Endothelial cell of umbilical vein (primary cell): ENCODE results near the gene YTHDF1. TPM values are rescaled to one million over a fixed set of nuclear protein-coding genes. Genes with fewer than 3 reads are reported as not detected.

Source experiments
- BruUV-seq: library from RNA; stranded (reverse); fragments of 400-500 nt; replicated peaks from 2 replicates; lab custom pipeline; 2021; lab: Mats Ljungman, UMichigan
- CTCF ChIA-PET: fragments of 300-600, 350-600 bp; sonication (Branson Sonifier 250); formaldehyde crosslinking; loops from one replicate; lab custom pipeline; 2021; ENCODE audit warnings: antibody characterized with exemption, inconsistent platforms; lab: Charles Lee
- POLR2A ChIA-PET: fragments of 300-600, 350-600 bp; sonication (Branson Sonifier 250); formaldehyde crosslinking; loops from one replicate; lab custom pipeline; 2021; ENCODE audit warnings: antibody characterized with exemption, inconsistent platforms; lab: Charles Lee
- DNase-seq: peaks from one replicate; pipeline ENCODE4 v3.0.0-alpha.2; 2011; ENCODE audit warnings: low read depth, low spot score
- FAIRE-seq: peaks from 2 replicates; lab custom pipeline; 2011; peaks lifted over from hg19 to GRCh38; lab: Jason Lieb, UNC
- H2AFZ ChIP-seq: 2 replicates; pipeline ENCODE4 v1.6.0; 2012; ENCODE audit warnings: low read depth, low read length, control low read depth, inconsistent platforms
- H3K27ac ChIP-seq: 2 replicates; pipeline ENCODE4 v1.5.1; 2011; ENCODE audit warnings: low read depth, mild to moderate bottlenecking, control low read depth, low read length, moderate library complexity; ENCODE audit not compliant: insufficient read depth
- H3K27me3 ChIP-seq, 2 experiments: 2 replicates each; pipeline versions ENCODE4 v1.6.0 to v1.6.1; 2011; ENCODE audit warnings: low read length in 2 of 2, mixed read lengths in 1 of 2; ENCODE audit not compliant: control insufficient read depth in 2 of 2, insufficient read depth in 2 of 2
- H3K36me3 ChIP-seq, 2 experiments: 2 replicates in 1 of 2; 3 replicates in 1 of 2; pipeline ENCODE4 v1.5.1; 2011; ENCODE audit warnings: low read length in 2 of 2, mild to moderate bottlenecking in 1 of 2, moderate library complexity in 1 of 2; ENCODE audit not compliant: control insufficient read depth in 2 of 2, insufficient read depth in 2 of 2; ENCODE audit errors: extremely low read depth in 1 of 2
- H3K4me1 ChIP-seq: 3 replicates; pipeline ENCODE4 v1.5.1; 2011; ENCODE audit warnings: mild to moderate bottlenecking, low read length; ENCODE audit not compliant: control insufficient read depth, insufficient read depth; ENCODE audit errors: extremely low read depth
- H3K4me2 ChIP-seq: 2 replicates; pipeline ENCODE4 v1.6.1; 2011; ENCODE audit warnings: low read length, control low read depth, mixed read lengths; ENCODE audit not compliant: insufficient read depth
- H3K4me3 ChIP-seq, 3 experiments: fragments of 200-600 bp in 1 of 3; sonication (generic), shearing (Covaris generic) in 1 of 3; replicated peaks in 1 of 3; 2 replicates each; pipeline ENCODE4 v1.5.1; 2011 to 2016; ENCODE audit warnings: control low read depth in 3 of 3, low read length in 3 of 3, mild to moderate bottlenecking in 2 of 3, inconsistent platforms in 1 of 3, low read depth in 1 of 3, moderate library complexity in 1 of 3; ENCODE audit not compliant: insufficient read depth in 1 of 3
- H3K79me2 ChIP-seq: 2 replicates; pipeline ENCODE4 v1.6.0; 2012; ENCODE audit warnings: low read length, inconsistent platforms; ENCODE audit not compliant: control insufficient read depth, insufficient read depth
- H3K9ac ChIP-seq: replicated peaks from 2 replicates; pipeline ENCODE3; 2011; ENCODE audit warnings: low read length, control low read depth; ENCODE audit not compliant: insufficient read depth; ENCODE audit errors: extremely low read depth
- H3K9me1 ChIP-seq: replicated peaks from 3 replicates; pipeline ENCODE4 v1.6.0; 2011; ENCODE audit warnings: mild to moderate bottlenecking, low read length; ENCODE audit not compliant: control insufficient read depth, insufficient read depth; ENCODE audit errors: extremely low read depth
- H3K9me3 ChIP-seq: replicated peaks from 2 replicates; pipeline ENCODE4 v1.5.1; 2012; ENCODE audit warnings: low read length, inconsistent platforms; ENCODE audit not compliant: control insufficient read depth, insufficient read depth
- H4K20me1 ChIP-seq: replicated peaks from 2 replicates; pipeline ENCODE3; 2011; ENCODE audit warnings: mild to moderate bottlenecking, low read length; ENCODE audit not compliant: control insufficient read depth, insufficient read depth; ENCODE audit errors: extremely low read depth
- EZH2 ChIP-seq: IDR thresholded peaks from 2 replicates; pipeline ENCODE4 v1.6.1; 2012; ENCODE audit warnings: borderline replicate concordance, low read depth, mild to moderate bottlenecking, moderate library complexity, low read length, inconsistent platforms; ENCODE audit not compliant: severe bottlenecking
- FOS ChIP-seq: IDR thresholded peaks from 2 replicates; pipeline ENCODE4 v1.6.1; 2011; ENCODE audit warnings: mild to moderate bottlenecking, low read length, moderate library complexity, borderline replicate concordance; ENCODE audit not compliant: insufficient read depth
- GATA2 ChIP-seq: IDR thresholded peaks from 2 replicates; pipeline ENCODE4 v1.7.0; 2011; ENCODE audit warnings: low read depth, mild to moderate bottlenecking, moderate library complexity, mixed read lengths, low read length; ENCODE audit not compliant: insufficient read length, insufficient read depth
- JUN ChIP-seq: IDR thresholded peaks from 2 replicates; pipeline ENCODE4 v1.6.1; 2011; ENCODE audit warnings: borderline replicate concordance, low read depth; ENCODE audit not compliant: insufficient read length, insufficient read depth
- MYC ChIP-seq: IDR thresholded peaks from one replicate; pipeline ENCODE4 v1.6.1; 2011; ENCODE audit warnings: mild to moderate bottlenecking, low read depth, low read length
- POLR2A ChIP-seq: IDR thresholded peaks from 2 replicates; pipeline ENCODE4 v1.6.1; 2012; ENCODE audit warnings: low read depth, mild to moderate bottlenecking, control low read depth, low read length
- POLR2AphosphoS5 ChIP-seq: IDR thresholded peaks from 2 replicates; pipeline ENCODE4 v1.6.1; 2012; ENCODE audit warnings: low read depth, mild to moderate bottlenecking, control low read depth, low read length, moderate library complexity; ENCODE audit not compliant: insufficient read depth
- dilution Hi-C: fragments of 300-500 bp; cut with MboI; formaldehyde crosslinking; loops from one replicate; pipeline ENCODE4 v1.15.0; 2019; ENCODE audit warnings: low sequenced_read_pairs; ENCODE audit not compliant: extremely low pct_ligation_motif_present
- intact Hi-C: fragments of 100-400 bp; cut with micrococcal nuclease; formaldehyde crosslinking; loops from one replicate; pipeline ENCODE4 v1.10.0; 2022
- polyA plus RNA-seq, 4 experiments: library from polyadenylated mRNA; depleted of rRNA in 3 of 4; stranded (reverse) in 3 of 4; unstranded in 1 of 4; fragments of >200 nt; gene quantifications; 2 replicates each; pipeline versions ENCODE4 v1.2.1 to v1.2.3, GENCODE V29; 2011 to 2012; ENCODE audit warnings: missing spikeins in 1 of 4
- total RNA-seq: library from RNA; stranded (reverse); gene quantifications from 2 replicates; pipeline ENCODE4 v1.2.3, GENCODE V29; 2021
- TF ChIP-seq, protein P1 (sequence below), 2 donors: IDR thresholded peaks; 1 replicate in 1 of 2; 2 replicates in 1 of 2; pipeline ENCODE4 v1.5.1; 2011; ENCODE audit warnings: low read length in 2 of 2, mild to moderate bottlenecking in 2 of 2, moderate library complexity in 2 of 2, control low read depth in 1 of 2, inconsistent platforms in 1 of 2, low read depth in 1 of 2; ENCODE audit not compliant: insufficient read depth in 1 of 2; ENCODE audit errors: extremely low read depth in 1 of 2
- TF ChIP-seq, protein P2 (sequence below): IDR thresholded peaks from 2 replicates; pipeline ENCODE4 v1.6.1; 2011; ENCODE audit not compliant: insufficient read depth, insufficient read length

YTHDF1 gene
- total and polyA plus RNA-seq, 2 donors (not counting 3 experiments of a cell fraction or from before 2014, with no cell fraction given), result 25.2 to 44.4 TPM

DNA sequence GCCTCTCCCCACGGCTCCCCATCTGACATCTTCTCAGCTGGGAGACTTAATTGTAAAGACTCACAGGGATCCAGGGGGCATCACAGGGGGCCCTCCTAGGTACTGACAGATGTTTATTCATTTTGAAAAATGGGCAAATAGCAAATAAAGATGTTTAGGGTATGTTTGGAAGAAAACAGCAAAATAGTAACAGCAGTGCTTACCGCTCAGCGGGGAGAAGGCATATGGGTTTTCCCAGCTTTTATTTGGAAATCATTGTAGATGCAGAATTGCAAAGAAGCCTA is 17.1 kb upstream of the YTHDF1 start:
- Histone ChIP-seq H3K9ac (no peak overlapping the region), H3K36me3 (no peaks in the 10 kb centered on the region), H3K9me1 (no peaks in the 10 kb centered on the region), H3K9me3 (no peaks in the 10 kb centered on the region), H3K4me1 (no peaks in the 10 kb centered on the region), H3K4me3 (no peak overlapping the region), H4K20me1 (no peaks in the 10 kb centered on the region), H2AFZ (no peak overlapping the region), H3K27ac (no peak overlapping the region), H3K79me2 (no peaks in the 10 kb centered on the region), H3K27me3 (peaks cover 0 to 10% of the 10 kb centered on the region in 2 experiments), H3K4me2 (no peak overlapping the region)
- no TSS peak for BruUV-seq
- CTCF ChIA-PET, result interaction anchor here (0.7 to 11.0 kb wide), 5 partner anchors 9 to 230 kb away, joined by 3 to 116 read pairs (median 3); no protein-coding TSS in a partner anchor
- intact Hi-C loops, result loop anchor here (5.0 kb wide), 1 partner anchor 176 kb away; no protein-coding TSS in a partner anchor
- POLR2A ChIA-PET, result no interaction called here
- TF ChIP-seq POLR2A (no peak), MYC (no peak), JUN (no peak), EZH2 (no peak), POLR2AphosphoS5 (no peak), GATA2 (no peak), FOS (no peak)
- TF ChIP-seq, protein P1, sequence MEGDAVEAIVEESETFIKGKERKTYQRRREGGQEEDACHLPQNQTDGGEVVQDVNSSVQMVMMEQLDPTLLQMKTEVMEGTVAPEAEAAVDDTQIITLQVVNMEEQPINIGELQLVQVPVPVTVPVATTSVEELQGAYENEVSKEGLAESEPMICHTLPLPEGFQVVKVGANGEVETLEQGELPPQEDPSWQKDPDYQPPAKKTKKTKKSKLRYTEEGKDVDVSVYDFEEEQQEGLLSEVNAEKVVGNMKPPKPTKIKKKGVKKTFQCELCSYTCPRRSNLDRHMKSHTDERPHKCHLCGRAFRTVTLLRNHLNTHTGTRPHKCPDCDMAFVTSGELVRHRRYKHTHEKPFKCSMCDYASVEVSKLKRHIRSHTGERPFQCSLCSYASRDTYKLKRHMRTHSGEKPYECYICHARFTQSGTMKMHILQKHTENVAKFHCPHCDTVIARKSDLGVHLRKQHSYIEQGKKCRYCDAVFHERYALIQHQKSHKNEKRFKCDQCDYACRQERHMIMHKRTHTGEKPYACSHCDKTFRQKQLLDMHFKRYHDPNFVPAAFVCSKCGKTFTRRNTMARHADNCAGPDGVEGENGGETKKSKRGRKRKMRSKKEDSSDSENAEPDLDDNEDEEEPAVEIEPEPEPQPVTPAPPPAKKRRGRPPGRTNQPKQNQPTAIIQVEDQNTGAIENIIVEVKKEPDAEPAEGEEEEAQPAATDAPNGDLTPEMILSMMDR (IDR thresholded peaks at IDR 0.05; ENCODE audit: extremely low read depth in 1 of 2, insufficient read depth in 1 of 2, low read depth in 1 of 2, low read length in 2 of 2), result no peak
- TF ChIP-seq, protein P2, sequence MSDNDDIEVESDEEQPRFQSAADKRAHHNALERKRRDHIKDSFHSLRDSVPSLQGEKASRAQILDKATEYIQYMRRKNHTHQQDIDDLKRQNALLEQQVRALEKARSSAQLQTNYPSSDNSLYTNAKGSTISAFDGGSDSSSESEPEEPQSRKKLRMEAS, result no peak
- dilution Hi-C loops, result no loop called here
- DNase-seq (no peak), FAIRE-seq (no peak)
